NCI-H345 (cell line): ENCODE data around the gene KATNBL1.

Experiments
- DNase-seq: peaks from one replicate; lab custom pipeline; 2025; lab: John Stamatoyannopoulos, UW

KATNBL1 gene

DNA sequence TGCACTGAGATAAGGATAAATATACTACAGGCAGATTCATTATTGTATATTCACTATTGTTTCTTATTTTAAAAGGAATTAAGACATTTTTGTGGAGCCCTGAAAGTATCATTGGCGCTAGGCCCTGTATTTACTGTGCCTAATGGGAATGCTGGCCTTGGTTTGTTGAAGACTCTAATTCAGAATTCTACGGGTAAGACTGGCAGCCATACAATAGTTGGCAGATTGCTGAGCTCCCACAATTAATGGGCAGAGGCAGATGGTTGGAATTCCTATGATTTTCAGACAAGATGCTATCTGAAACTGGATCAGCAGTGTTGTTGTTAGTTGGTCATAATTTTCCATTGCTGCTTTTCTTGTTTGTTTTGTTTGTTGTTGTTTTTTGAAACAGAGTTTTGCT lies 93.3 kb downstream of the KATNBL1 start:
- no peak for DNase-seq

DNA sequence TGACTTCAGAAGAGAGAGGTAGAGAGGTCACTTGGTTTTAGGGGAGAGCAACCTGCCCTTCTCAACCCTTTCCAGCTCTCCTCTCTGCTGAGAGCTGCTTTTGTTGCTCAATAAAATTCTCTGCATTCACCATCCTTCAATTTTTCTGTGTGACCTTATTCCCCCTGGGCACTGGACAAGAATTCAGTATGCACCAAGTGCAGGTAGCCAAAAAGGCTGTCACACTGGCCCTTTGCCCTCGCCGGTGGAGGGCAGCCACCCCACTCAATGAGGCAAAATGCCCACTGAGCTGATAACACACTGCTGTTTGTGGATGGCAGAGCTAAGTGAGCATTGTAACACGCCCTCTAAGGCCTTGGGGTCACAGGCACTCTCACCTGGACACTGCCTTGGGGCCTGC lies 95.2 kb downstream of the KATNBL1 start:
- DNase-seq: no peak

DNA sequence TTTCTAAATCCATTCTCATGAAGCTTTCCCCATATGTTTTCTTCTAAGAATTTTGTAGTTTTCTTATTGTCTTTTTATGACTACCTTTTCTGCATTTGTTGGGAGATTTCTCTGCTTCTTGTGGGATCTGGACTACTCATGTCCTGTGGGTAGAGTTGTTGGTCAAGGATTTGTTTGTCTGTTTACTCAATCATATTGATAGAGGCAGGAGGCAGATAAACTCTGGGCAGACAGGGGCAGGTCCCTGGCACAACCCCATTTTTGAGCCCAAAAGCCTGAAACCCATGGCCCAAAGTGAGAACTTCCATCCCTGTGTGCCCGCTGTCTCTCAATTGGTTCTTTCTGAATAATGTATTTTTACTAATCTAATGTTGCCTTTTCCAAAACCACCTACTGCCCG lies 95.7 kb downstream of the KATNBL1 start:
- DNase-seq: no peak

DNA sequence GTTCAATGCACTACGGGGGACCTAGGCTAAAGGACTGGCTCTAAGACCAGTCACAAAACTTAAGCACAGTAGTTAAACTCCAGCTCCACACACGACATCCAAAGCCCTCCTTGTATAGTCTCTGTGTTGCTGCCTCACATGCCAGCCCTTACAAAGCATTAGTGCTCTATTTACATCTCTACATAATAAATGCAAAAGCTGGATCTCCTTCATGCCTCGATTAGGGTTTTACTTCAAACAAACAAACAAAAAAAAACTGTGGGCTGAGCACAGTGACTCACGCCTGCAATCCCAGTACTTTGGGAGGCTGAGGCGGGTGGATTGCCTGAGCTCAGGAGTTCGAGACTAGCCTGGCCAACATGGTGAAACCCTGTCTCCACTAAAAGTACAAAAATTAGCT lies 98.4 kb downstream of the KATNBL1 start:
- DNase-seq: no peak

DNA sequence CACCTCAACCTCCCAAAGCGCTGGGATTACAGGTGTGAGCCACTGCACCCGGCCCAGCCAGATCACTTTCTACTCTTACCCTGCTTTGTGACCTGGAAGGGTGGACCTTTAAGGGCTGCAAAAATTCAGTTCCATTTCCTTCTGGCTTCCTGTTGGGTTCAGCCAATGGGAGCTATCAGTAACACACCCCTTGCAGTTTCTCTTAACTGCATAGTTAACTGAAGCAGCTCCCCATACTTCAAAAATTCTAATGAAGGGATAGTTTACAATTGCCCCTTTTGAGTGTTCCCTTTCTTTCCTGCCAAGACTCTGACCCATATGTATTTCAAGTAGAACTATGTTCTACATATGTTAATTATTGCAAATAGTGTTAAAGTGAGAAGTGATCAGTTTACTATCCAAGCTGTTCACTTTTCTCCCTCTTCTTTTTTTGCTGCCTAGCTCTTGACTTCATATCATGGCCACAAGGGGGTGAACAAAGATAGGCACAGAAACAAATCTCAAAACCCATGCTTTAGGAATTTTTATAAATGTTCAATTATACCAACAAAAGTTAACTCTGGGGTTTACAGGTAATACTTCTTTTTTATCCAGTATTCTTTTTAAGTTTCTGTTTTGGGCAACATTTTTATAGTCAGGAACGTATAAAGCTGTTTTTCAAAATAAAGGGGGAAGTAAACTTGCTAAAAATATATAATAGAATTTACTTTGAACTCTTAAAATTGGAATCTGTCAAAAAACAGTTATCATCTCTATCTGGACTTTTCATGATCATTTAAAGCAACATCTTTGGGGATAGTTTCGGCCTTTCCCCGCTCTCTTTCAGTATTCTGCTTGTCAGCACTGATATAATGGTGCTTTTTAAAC lies 99.9 kb downstream of the KATNBL1 start:
- DNase-seq: no peak

DNA sequence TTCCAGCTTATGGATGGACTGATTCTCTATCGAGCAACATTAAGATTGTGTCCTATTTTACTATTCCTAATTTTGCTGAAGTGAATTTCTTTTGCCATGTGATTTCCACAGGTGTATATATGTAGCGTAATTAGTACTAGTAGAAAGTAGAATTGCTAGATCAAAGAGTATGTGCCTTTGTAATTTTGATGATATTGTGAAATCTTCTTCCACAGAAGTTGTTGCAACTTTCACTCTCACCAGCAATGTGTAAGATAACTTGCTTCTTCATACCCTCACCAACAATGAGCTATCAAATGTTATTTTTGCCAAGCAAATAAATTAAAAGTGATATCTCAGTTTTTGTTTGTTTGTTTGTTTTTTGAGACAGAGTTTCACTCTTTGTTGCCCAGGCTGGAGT lies 102.6 kb downstream of the KATNBL1 start:
- no peak for DNase-seq

DNA sequence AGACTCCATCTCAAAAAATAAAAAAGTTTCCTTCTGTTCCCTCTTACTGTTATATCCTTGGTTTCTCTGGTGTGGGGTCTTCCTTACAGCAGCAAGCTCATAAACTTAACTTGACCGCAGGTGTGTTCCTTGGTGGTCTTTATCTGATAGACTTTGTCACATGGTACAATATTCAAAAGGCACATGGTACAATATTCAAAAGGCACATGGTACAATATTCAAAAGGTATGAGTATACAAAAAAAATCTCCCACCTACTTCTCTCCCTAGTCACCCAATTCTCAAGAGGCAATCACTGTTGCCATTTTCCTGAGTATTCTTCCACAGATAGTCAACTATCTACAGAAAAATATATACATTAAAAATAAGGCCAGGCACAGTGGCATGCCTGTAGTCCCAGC lies 103.5 kb downstream of the KATNBL1 start:
- DNase-seq: no peak

DNA sequence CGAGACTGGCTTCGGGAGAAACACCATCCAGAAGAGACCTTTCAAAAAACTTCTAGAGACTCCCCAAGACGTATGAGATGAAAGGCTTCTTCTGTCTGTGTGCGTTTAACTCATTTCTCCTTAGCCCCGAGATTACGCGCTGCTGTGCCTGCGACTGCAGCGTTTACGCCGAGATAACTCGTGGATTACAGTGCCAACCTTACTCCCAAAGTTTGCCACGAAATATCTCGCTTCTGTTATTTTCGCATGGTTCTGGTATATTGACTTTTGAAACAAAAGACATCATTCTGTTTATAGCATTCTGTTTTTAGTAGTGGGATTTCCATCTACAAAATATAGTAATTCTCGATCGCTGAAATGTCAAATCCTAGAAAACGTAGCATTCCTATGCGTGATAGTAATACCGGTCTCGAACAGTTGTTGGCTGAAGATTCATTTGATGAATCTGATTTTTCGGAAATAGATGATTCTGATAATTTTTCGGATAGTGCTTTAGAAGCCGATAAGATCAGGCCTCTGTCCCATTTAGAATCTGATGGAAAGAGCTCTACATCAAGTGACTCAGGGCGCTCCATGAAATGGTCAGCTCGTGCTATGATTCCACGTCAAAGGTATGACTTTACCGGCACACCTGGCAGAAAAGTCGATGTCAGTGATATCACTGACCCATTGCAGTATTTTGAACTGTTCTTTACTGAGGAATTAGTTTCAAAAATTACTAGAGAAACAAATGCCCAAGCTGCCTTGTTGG lies 107.5 kb downstream of the KATNBL1 start:
- DNase-seq: no peak

DNA sequence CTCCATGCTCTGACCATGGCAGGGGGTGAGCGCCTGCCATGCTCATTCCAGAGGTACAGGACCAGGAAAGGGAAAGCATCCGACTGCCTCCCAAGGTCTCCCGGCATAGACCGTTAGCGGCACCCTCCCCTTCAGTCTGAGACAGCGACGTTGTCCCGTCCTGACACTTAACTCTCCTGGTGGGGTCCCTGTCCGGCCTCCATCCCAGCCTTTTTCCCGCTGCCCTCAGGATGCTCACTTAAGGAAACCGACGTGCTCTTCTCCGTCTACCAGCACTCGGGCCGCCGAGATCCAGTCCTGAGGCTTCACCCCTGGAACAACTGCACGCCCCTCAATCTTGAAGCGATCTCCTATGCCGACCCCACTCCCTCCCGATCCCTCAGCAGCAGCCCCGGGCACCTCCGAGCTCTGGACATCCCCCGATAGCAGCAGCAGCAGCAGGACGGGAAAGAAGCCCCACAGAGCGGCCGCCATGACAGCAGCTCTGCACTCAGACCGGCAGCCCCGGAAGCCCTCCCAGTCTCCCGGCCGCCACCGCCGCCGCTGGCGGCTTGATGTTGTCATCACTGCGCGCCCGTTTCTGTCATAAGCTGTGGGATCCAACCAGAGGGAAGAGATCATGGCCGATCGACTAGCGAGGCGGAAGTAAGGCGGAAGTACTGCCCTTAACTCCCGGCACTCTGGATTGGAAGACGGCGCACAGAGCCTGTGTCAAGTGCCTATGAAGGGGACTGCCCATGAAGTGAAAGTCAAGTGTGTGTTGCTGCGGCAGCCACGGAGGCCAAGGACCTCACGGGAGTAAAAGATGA lies 108.3 kb downstream of the KATNBL1 start, which contains the start of the genes EMC7 and PGBD4:
Gene EMC7 (minus strand): TSS at position 497 of the 809 bp plus-strand sequence. CDS start 23 bp downstream, at position 474.
Gene PGBD4 (plus strand): TSS at position 718 of the 809 bp plus-strand sequence. CDS start 449 bp downstream, outside the sequence.
- DNase-seq: peak; percentile 95

DNA sequence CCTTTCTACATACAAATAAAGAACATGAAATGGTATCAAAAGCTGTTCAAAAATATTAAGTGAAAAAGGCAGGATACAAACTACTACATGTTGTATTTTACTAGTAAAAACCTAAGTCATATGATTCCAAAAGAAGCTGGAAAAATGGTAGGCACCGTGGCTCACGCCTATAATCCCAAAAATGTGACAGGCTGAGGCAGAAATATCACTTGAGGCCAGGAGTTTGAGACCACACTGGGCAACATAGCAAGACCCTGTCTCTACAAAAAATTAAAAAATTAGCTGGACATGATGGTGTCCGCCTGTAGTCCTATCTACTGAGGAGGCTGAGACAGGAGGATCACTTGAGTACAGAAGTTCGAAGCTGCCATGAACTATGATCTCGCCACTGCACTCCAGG lies 110.0 kb downstream of the KATNBL1 start:
- DNase-seq: no peak
